Measurements from ENCODE around the gene PFDN2.

The PFDN2 gene

GRCh38 chr1:161052899-161053298 is 64.9 kb downstream of the PFDN2 start:
- WGBS (ENCODE audit: insufficient coverage, insufficient read length): no CpG with 5 or more reads among the region's 3 CpGs
- no peaks in the 10 kb centered on the region for H3K36me3 ChIP-seq (ENCODE audit: control insufficient read depth, insufficient read depth, low read length)
- no peak for DNase-seq (ENCODE audit: low read depth, low spot score)
- no peaks in the 10 kb centered on the region for H3K9me3 ChIP-seq (ENCODE audit: control insufficient read depth, insufficient read depth, low read length)
- H3K4me3 ChIP-seq (ENCODE audit: low read length): no peak overlapping the region
- H3K27ac ChIP-seq (ENCODE audit: low read length): no peak overlapping the region
- H3K27me3 ChIP-seq (ENCODE audit: control insufficient read depth, insufficient read depth, low read length): no peaks in the 10 kb centered on the region
- H3K4me1 ChIP-seq (ENCODE audit: control insufficient read depth, insufficient read depth, low read length): no peaks in the 10 kb centered on the region

- Histone ChIP-seq H3K27me3 (ENCODE audit: control insufficient read depth, insufficient read depth, low read length) (no peaks in the 10 kb centered on the region), H3K27ac (ENCODE audit: low read length) (no peak overlapping the region), H3K36me3 (ENCODE audit: control insufficient read depth, insufficient read depth, low read length) (no peaks in the 10 kb centered on the region), H3K4me3 (ENCODE audit: low read length) (no peak overlapping the region), H3K9me3 (ENCODE audit: control insufficient read depth, insufficient read depth, low read length) (no peaks in the 10 kb centered on the region), H3K4me1 (ENCODE audit: control insufficient read depth, insufficient read depth, low read length) (no peaks in the 10 kb centered on the region; the same call in 1 of the 2 replicates)
- WGBS (ENCODE audit: insufficient coverage, insufficient read length): no CpG with 5 or more reads among the region's 10 CpGs
- DNase-seq (ENCODE audit: low read depth, low spot score): no peak
These were observed 66.6 kb downstream of the PFDN2 start for GRCh38 chr1:161051219-161051618.
